Choroid plexus epithelial cell (primary cell): ENCODE data around the gene TCF12.

Experiments
- DNase-seq: peaks from one replicate; pipeline ENCODE4 v3.0.0-alpha.2; 2010; ENCODE audit warnings: low read depth
- H3K4me3 ChIP-seq: 2 replicates; pipeline ENCODE4 v1.5.1; 2011; ENCODE audit warnings: low read depth, mild to moderate bottlenecking, control low read depth, low read length, moderate library complexity
- CTCF ChIP-seq: conservative IDR thresholded peaks from 2 replicates; pipeline ENCODE4 v1.5.1; 2011; ENCODE audit warnings: low read depth, mild to moderate bottlenecking, control low read depth, inconsistent platforms, low read length, moderate library complexity

The TCF12 gene

GRCh38 chr15:56913670-56914069 is 4.8 kb upstream of the TCF12 start:
- peak; percentile 82 for DNase-seq
- TF ChIP-seq CTCF = no peak
- H3K4me3 ChIP-seq = no peak overlapping the region

- TF ChIP-seq CTCF = no peak
- no peak for DNase-seq
Observed at GRCh38 chr15:56915888-56916287, 2.6 kb upstream of the TCF12 start.

GRCh38 chr15:56916825-56917477 is 1.5 kb upstream of the TCF12 start:
- TF ChIP-seq CTCF = no peak
- no peak for DNase-seq
- no peak overlapping the region for H3K4me3 ChIP-seq

More at GRCh38 chr15:56915888-56916287, 2.6 kb upstream of the TCF12 start:
- H3K4me3 ChIP-seq = no peak overlapping the region

GRCh38 chr15:56917652-56918045 is 795 bp upstream of the TCF12 start:
- no peak for TF ChIP-seq CTCF
- H3K4me3 ChIP-seq = peak overlapping the region; percentile 88
- no peak for DNase-seq

GRCh38 chr15:56919031-56919608 is 676 bp downstream of the TCF12 start:
- peak overlapping the region; percentile 88 for H3K4me3 ChIP-seq
- peak; percentile 64 for DNase-seq
- no peak for TF ChIP-seq CTCF

- TF ChIP-seq CTCF = no peak
- peak; percentile 47 for DNase-seq
- peak overlapping the region; percentile 88 for H3K4me3 ChIP-seq
Observed at GRCh38 chr15:56919609-56920366, 1.3 kb downstream of the TCF12 start.
